Measurements from ENCODE around the gene KIF5A.
"Not testable (repeated sequence)": the region's sequence is repeated elsewhere in the genome, so short reads cannot be mapped to it uniquely, and the experiment has no call there.

Gene KIF5A

GRCh38 chr12:57581802-57582201 lies 32.0 kb downstream of the KIF5A start:
- DNase-seq (ENCODE audit: insufficient read length) (no peak), FAIRE-seq (no peak)
- TF ChIP-seq POLR2AphosphoS5 (IDR thresholded peaks at IDR 0.05; ENCODE audit: low read depth, low read length): no peak
- TF ChIP-seq POLR2A (IDR thresholded peaks at IDR 0.05; ENCODE audit: low read depth, low read length): no peak
- TF ChIP-seq TAF1 (IDR thresholded peaks at IDR 0.05; ENCODE audit: borderline replicate concordance, low read depth, low read length): no peak

GRCh38 chr12:57582440-57582839 lies 32.6 kb downstream of the KIF5A start:
- FAIRE-seq (no peak), DNase-seq (ENCODE audit: insufficient read length) (no peak)
- TF ChIP-seq POLR2AphosphoS5 (IDR thresholded peaks at IDR 0.05; ENCODE audit: low read depth, low read length): no peak
- TF ChIP-seq POLR2A (IDR thresholded peaks at IDR 0.05; ENCODE audit: low read depth, low read length): no peak
- no peak for TF ChIP-seq TAF1 (IDR thresholded peaks at IDR 0.05; ENCODE audit: borderline replicate concordance, low read depth, low read length)

- FAIRE-seq: peak; percentile 69
- TF ChIP-seq POLR2A (IDR thresholded peaks at IDR 0.05; ENCODE audit: low read depth, low read length) (no peak), TAF1 (IDR thresholded peaks at IDR 0.05; ENCODE audit: borderline replicate concordance, low read depth, low read length) (no peak), POLR2AphosphoS5 (IDR thresholded peaks at IDR 0.05; ENCODE audit: low read depth, low read length) (no peak)
- peak; percentile 69 for DNase-seq (ENCODE audit: insufficient read length)
Observed at GRCh38 chr12:57583008-57583831, 33.4 kb downstream of the KIF5A start.

DNA sequence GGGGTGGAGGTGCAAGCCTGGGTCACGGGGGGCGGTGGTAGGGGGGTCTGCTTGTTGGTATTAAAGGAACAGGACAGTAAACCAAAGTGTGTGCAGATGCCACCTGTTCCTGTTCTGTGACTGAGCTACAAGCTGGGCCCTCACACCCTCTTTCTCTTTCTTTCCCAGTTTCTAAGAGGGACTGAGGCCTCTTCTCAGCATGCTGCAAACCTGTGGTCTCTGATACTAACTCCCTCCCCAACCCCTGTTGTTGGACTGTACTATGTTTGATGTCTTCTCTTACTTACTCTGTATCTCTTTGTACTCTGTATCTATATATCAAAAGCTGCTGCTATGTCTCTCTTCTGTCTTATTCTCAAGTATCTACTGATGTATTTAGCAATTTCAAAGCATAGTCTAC lies 34.2 kb downstream of the KIF5A start:
- DNase-seq (ENCODE audit: insufficient read length): no peak
- TF ChIP-seq POLR2AphosphoS5 (IDR thresholded peaks at IDR 0.05; ENCODE audit: low read depth, low read length): no peak
- TF ChIP-seq TAF1 (IDR thresholded peaks at IDR 0.05; ENCODE audit: borderline replicate concordance, low read depth, low read length): no peak
- TF ChIP-seq POLR2A (IDR thresholded peaks at IDR 0.05; ENCODE audit: low read depth, low read length): no peak
- no peak for FAIRE-seq

GRCh38 chr12:57584690-57585089 lies 34.8 kb downstream of the KIF5A start:
- FAIRE-seq (no peak), DNase-seq (ENCODE audit: insufficient read length) (no peak)
- TF ChIP-seq POLR2AphosphoS5 (IDR thresholded peaks at IDR 0.05; ENCODE audit: low read depth, low read length) (no peak), TAF1 (IDR thresholded peaks at IDR 0.05; ENCODE audit: borderline replicate concordance, low read depth, low read length) (no peak), POLR2A (IDR thresholded peaks at IDR 0.05; ENCODE audit: low read depth, low read length) (no peak)

DNA sequence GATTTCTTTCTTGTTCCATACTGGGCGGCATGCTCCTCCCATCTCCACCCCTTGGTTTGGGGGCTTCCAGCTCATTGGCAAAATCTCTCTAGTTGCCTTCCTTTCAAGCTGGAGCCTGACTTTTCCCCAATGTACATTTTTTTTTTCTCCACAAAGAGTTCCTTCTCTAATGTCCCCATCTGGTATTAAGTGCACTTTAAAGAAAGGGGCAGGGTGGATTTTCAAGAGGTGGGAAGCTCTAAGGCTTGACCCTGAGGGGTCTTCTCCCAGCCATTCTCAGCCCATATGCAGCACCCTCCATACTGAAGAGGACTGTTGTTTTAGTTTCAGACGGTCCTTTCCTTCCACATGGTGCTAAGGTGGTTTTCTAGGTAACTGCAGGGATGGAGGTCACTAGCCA lies 35.3 kb downstream of the KIF5A start:
- no peak for DNase-seq (ENCODE audit: insufficient read length)
- no peak for FAIRE-seq
- TF ChIP-seq TAF1 (IDR thresholded peaks at IDR 0.05; ENCODE audit: borderline replicate concordance, low read depth, low read length) (no peak), POLR2A (IDR thresholded peaks at IDR 0.05; ENCODE audit: low read depth, low read length) (no peak), POLR2AphosphoS5 (IDR thresholded peaks at IDR 0.05; ENCODE audit: low read depth, low read length) (no peak)

DNA sequence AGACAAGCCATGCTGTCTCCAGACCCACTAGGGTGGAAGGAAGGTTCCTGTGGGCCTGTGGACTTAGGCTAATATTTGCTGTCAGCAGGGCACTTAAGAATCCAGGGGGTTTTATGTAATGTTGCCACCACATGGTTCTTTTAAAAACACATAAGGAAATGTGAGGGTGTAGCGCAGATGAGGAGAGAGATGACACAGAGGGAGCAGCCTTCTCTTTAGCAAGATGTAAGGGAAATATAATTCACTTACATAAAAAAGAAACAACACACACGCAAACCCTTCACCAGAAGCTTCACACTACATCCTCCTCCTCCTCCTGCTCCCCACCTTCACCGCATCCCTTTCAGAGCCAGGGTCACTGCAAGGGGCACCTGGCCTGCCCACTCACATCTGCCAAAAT lies 36.3 kb downstream of the KIF5A start:
- DNase-seq (ENCODE audit: insufficient read length) (no peak), FAIRE-seq (no peak)
- no peak for TF ChIP-seq POLR2A (IDR thresholded peaks at IDR 0.05; ENCODE audit: low read depth, low read length)
- no peak for TF ChIP-seq TAF1 (IDR thresholded peaks at IDR 0.05; ENCODE audit: borderline replicate concordance, low read depth, low read length)
- no peak for TF ChIP-seq POLR2AphosphoS5 (IDR thresholded peaks at IDR 0.05; ENCODE audit: low read depth, low read length)

- DNase-seq (ENCODE audit: insufficient read length) (no peak), FAIRE-seq (no peak)
- TF ChIP-seq POLR2A (IDR thresholded peaks at IDR 0.05; ENCODE audit: low read depth, low read length) (no peak), TAF1 (IDR thresholded peaks at IDR 0.05; ENCODE audit: borderline replicate concordance, low read depth, low read length) (no peak), POLR2AphosphoS5 (IDR thresholded peaks at IDR 0.05; ENCODE audit: low read depth, low read length) (no peak)
Observed at GRCh38 chr12:57586832-57587429, 37.1 kb downstream of the KIF5A start.

GRCh38 chr12:57588951-57589610 lies 39.2 kb downstream of the KIF5A start:
- not testable (repeated sequence) for DNase-seq (ENCODE audit: insufficient read length); FAIRE-seq

DNA sequence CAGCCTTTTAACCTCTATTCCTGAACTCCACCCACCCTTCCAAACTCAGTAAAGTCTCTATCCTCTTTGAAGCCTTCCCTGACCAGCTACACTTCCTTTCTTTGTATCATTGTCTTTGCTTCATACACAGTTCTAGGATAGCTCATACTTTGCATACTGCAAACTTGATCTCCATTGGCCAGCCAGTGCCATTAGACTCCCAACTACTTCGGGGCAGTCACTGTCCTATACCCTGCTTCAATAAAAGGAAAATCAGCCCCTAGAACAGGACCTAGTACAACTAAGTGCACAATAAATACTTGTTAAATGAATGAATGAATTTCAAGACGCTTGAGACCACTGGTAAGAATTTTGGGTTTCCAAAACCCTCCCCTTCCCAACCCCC lies 40.6 kb downstream of the KIF5A start:
- DNase-seq (ENCODE audit: insufficient read length): no peak
- FAIRE-seq: no peak
- TF ChIP-seq POLR2AphosphoS5 (IDR thresholded peaks at IDR 0.05; ENCODE audit: low read depth, low read length) (no peak), TAF1 (IDR thresholded peaks at IDR 0.05; ENCODE audit: borderline replicate concordance, low read depth, low read length) (no peak), POLR2A (IDR thresholded peaks at IDR 0.05; ENCODE audit: low read depth, low read length) (no peak)

DNA sequence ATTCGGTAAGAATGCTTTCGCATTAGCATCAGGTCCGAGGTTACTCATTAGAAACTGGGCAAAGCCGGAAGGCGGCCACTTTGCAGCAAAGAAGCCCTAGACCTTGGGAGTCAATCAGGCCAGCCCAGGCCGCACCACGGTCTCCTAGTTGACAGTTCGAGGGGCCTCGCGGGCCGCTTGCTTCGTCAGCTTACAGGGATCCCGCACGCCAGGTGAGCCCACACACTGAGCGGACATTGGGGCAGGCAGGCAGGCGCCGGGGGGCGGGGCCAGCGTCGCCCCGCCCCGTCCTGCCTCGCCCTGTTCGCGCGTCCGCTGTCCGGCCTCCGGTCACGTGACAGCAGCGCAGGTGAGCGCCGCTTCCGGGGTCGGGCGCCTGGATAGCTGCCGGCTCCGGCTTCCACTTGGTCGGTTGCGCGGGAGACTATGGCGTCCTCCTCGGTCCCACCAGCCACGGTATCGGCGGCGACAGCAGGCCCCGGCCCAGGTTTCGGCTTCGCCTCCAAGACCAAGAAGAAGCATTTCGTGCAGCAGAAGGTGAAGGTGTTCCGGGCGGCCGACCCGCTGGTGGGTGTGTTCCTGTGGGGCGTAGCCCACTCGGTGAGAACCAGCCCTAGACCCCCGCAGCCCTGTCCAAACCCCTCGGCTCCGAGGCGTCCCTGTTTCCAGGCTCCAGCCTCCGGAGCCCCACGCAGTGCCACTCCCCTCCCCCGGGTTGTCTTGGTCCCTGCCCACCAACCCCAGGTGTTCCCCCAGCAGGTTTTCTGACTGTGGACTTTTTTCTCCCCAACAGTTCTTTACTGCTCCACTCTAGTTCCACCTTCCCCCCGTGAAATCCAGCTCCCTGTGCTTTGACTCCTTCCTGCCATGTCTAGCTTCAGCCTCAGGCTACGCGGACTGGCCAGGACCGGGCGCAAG lies 41.3 kb downstream of the KIF5A start, which contains the start of gene PIP4K2C:
PIP4K2C (plus strand) TSS at position 329 of the 918 bp plus-strand sequence; CDS start at position 427, 98 bp downstream.
- TF ChIP-seq TAF1 (IDR thresholded peaks at IDR 0.05; ENCODE audit: borderline replicate concordance, low read depth, low read length): 0 out of 2 replicates have a peak, but pooled peaks have one; percentile 23
- TF ChIP-seq POLR2AphosphoS5 (IDR thresholded peaks at IDR 0.05; ENCODE audit: low read depth, low read length): peak; percentile 63
- TF ChIP-seq POLR2A (IDR thresholded peaks at IDR 0.05; ENCODE audit: low read depth, low read length): peak; percentile 86
- DNase-seq (ENCODE audit: insufficient read length): peak; percentile 95
- FAIRE-seq: peak; percentile 96

Measured in GM12892 (cell line).